ENCODE measurements around the gene CCDC180. TPM values are rescaled to one million over a fixed set of nuclear protein-coding genes. Genes with fewer than 3 reads are reported as not detected.

CCDC180 gene
- total RNA-seq, 1 donor from 2014 or later = 14.5 TPM

DNA sequence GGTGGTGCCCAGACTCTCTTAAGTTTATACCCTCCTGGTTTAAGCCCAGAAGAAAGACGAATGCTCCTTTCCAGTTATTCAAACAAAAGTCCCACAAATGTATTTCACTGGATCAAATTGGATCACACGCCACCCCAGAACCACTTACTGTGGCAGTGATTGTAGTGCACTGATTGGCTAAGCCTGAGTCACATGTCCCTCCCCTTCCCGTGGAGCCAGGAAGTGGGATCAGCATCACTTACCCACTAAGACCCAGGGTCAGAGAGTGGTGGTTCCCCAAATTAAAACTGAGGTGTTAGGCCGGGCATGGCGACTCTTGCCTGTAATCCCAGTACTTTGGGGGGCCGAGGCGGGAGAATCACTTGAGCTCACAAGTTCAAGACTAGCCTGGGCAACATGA lies 29.5 kb upstream of the CCDC180 start:
- no peak overlapping the region for H3K27ac Mint-ChIP-seq (ENCODE audit: unreplicated experiment)
- peaks cover 52% of the 10 kb centered on the region for H3K36me3 Mint-ChIP-seq (ENCODE audit: unreplicated experiment)
- H3K4me3 Mint-ChIP-seq (ENCODE audit: unreplicated experiment) = no peak overlapping the region
- DNase-seq (ENCODE audit: extremely low spot score, unreplicated experiment) = no peak
- TF ChIP-seq, protein P1, sequence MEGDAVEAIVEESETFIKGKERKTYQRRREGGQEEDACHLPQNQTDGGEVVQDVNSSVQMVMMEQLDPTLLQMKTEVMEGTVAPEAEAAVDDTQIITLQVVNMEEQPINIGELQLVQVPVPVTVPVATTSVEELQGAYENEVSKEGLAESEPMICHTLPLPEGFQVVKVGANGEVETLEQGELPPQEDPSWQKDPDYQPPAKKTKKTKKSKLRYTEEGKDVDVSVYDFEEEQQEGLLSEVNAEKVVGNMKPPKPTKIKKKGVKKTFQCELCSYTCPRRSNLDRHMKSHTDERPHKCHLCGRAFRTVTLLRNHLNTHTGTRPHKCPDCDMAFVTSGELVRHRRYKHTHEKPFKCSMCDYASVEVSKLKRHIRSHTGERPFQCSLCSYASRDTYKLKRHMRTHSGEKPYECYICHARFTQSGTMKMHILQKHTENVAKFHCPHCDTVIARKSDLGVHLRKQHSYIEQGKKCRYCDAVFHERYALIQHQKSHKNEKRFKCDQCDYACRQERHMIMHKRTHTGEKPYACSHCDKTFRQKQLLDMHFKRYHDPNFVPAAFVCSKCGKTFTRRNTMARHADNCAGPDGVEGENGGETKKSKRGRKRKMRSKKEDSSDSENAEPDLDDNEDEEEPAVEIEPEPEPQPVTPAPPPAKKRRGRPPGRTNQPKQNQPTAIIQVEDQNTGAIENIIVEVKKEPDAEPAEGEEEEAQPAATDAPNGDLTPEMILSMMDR (IDR thresholded peaks at IDR 0.05) = no peak
- H3K9me3 Mint-ChIP-seq (ENCODE audit: unreplicated experiment) = no peaks in the 10 kb centered on the region
- H3K27me3 Mint-ChIP-seq (ENCODE audit: unreplicated experiment) = no peaks in the 10 kb centered on the region
- no peaks in the 10 kb centered on the region for H3K4me1 Mint-ChIP-seq (ENCODE audit: unreplicated experiment)

DNA sequence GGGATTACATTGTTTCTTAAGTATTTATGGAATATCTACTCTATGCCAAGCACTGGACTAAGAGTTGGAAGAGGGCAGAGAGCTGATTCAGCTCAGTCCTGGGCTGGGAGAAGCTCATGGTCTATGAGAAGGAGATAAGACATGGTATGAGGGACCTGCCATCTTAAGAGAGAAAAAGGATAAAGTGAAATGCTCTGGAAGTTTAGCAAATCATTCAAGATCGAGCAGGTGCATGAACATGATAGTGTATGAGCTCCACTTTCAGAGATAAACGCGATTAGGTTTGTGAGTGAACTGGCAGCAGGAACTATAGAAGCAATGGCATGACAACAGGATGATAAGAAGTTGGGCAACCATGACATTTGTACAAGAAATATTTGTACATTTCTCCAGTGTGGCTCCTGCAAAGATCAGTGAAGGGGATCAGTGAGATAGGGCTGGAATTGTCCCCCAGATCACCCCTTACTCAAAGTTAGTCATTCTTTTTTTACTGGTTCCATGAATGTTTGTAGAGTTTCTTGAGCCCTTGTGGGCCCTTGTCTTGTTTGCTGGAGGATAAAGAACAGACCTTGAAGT lies 26.6 kb upstream of the CCDC180 start:
- H3K4me3 Mint-ChIP-seq (ENCODE audit: unreplicated experiment) = no peak overlapping the region
- DNase-seq (ENCODE audit: extremely low spot score, unreplicated experiment) = no peak
- H3K4me1 Mint-ChIP-seq (ENCODE audit: unreplicated experiment) = no peaks in the 10 kb centered on the region
- H3K27ac Mint-ChIP-seq (ENCODE audit: unreplicated experiment) = no peak overlapping the region
- TF ChIP-seq, protein P1 (IDR thresholded peaks at IDR 0.05) = no peak
- H3K36me3 Mint-ChIP-seq (ENCODE audit: unreplicated experiment) = peaks cover 70% of the 10 kb centered on the region
- peaks cover 8% of the 10 kb centered on the region for H3K9me3 Mint-ChIP-seq (ENCODE audit: unreplicated experiment)
- H3K27me3 Mint-ChIP-seq (ENCODE audit: unreplicated experiment) = no peaks in the 10 kb centered on the region

DNA sequence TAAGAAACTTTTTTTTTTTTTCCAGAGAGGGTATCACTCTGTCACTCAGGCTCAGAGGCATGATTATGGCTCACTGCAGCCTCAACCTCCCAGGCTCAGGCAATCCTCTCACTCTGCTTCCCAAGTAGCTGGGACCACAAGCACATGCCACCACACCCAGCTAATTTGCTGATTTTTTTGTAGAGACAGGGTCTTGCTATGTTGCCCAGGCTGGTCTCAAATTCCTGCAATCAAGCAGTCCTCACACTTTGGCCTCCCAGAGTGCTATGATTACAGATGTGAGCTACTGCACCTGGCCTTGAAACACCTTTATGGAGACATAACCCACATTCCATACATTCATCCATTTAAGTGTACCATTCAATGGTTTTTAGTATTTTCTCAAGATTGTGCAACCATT lies 23.7 kb upstream of the CCDC180 start:
- no peak overlapping the region for H3K27ac Mint-ChIP-seq (ENCODE audit: unreplicated experiment)
- no peak for DNase-seq (ENCODE audit: extremely low spot score, unreplicated experiment)
- H3K27me3 Mint-ChIP-seq (ENCODE audit: unreplicated experiment) = no peaks in the 10 kb centered on the region
- H3K4me1 Mint-ChIP-seq (ENCODE audit: unreplicated experiment) = no peaks in the 10 kb centered on the region
- H3K9me3 Mint-ChIP-seq (ENCODE audit: unreplicated experiment) = peaks cover 14% of the 10 kb centered on the region
- peaks cover 73% of the 10 kb centered on the region for H3K36me3 Mint-ChIP-seq (ENCODE audit: unreplicated experiment)
- H3K4me3 Mint-ChIP-seq (ENCODE audit: unreplicated experiment) = no peak overlapping the region
- TF ChIP-seq, protein P1 (IDR thresholded peaks at IDR 0.05) = no peak

DNA sequence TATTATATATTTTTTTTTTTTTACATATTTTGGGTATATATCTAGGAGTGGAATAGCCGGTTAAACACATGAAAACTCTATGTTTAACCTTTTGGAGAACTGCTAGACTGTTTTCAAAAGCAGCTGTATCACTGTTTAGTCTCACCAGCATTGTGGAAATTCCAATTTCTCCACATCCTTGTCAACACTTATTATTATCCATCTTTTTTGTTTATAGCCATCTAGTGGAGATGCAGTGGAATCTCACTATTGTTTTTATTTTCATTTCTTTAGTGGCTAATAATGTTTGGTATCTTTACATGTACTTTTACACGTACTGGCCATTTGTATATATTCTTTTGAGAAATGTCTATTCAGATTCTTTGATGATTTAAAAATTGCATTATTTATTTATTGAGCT lies 22.7 kb upstream of the CCDC180 start:
- peaks cover 14% of the 10 kb centered on the region for H3K9me3 Mint-ChIP-seq (ENCODE audit: unreplicated experiment)
- H3K4me3 Mint-ChIP-seq (ENCODE audit: unreplicated experiment) = no peak overlapping the region
- no peaks in the 10 kb centered on the region for H3K27me3 Mint-ChIP-seq (ENCODE audit: unreplicated experiment)
- TF ChIP-seq, protein P1 (IDR thresholded peaks at IDR 0.05) = no peak
- DNase-seq (ENCODE audit: extremely low spot score, unreplicated experiment) = no peak
- H3K4me1 Mint-ChIP-seq (ENCODE audit: unreplicated experiment) = no peaks in the 10 kb centered on the region
- peaks cover 69% of the 10 kb centered on the region for H3K36me3 Mint-ChIP-seq (ENCODE audit: unreplicated experiment)
- H3K27ac Mint-ChIP-seq (ENCODE audit: unreplicated experiment) = no peak overlapping the region

DNA sequence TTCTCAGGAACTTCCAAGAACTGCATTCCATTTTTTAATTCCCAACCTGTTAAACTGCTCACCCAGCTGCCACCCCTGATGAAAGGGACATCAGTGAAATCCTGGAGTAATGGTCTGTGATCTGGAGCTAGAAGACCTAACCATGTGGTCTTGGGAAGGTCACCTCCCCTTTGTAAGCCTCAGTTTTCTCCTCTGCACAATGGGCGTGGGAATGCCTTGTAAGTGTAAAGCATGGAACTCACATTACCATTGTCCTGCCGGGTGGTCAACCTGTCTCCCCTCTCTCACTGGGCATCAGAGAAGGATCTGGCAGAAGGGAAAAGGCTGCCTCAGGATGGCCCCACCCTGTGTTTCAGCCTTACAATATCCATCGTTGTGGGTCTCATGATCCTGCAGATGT lies 15.3 kb upstream of the CCDC180 start:
- Mint-ChIP-seq H3K27me3 (ENCODE audit: unreplicated experiment) (no peaks in the 10 kb centered on the region), H3K36me3 (ENCODE audit: unreplicated experiment) (peaks cover 36% of the 10 kb centered on the region), H3K4me1 (ENCODE audit: unreplicated experiment) (peaks cover 9% of the 10 kb centered on the region), H3K9me3 (ENCODE audit: unreplicated experiment) (peaks cover 4% of the 10 kb centered on the region), H3K4me3 (ENCODE audit: unreplicated experiment) (no peak overlapping the region), H3K27ac (ENCODE audit: unreplicated experiment) (no peak overlapping the region)
- DNase-seq (ENCODE audit: extremely low spot score, unreplicated experiment) = no peak
- TF ChIP-seq, protein P1 (IDR thresholded peaks at IDR 0.05) = no peak

Measured in osteocyte (in vitro differentiated cells).